Calu3 (cell line): ENCODE measurements around the gene KHNYN. TPM values are rescaled to one million over a fixed set of nuclear protein-coding genes. Genes with fewer than 3 reads are reported as not detected.

Experiments used
- BruUV-seq: library from RNA; stranded (reverse); fragments of 400-500 nt; replicated peaks from 2 replicates; lab custom pipeline; 2021; lab: Mats Ljungman, UMichigan
- CTCF ChIA-PET: fragments of 300-600 bp; sonication (Branson Sonifier 250); formaldehyde crosslinking; loops from one replicate; lab custom pipeline; 2022; ENCODE audit warnings: antibody characterized with exemption; lab: Charles Lee
- DNase-seq: peaks from one replicate; pipeline ENCODE4 v3.0.0; 2022
- H3K27ac Mint-ChIP-seq: one replicate; pipeline ENCODE4 v1.8.0; 2022; ENCODE audit warnings: mixed read lengths; ENCODE audit not compliant: unreplicated experiment
- H3K27me3 Mint-ChIP-seq: one replicate; pipeline ENCODE4 v1.8.0; 2022; ENCODE audit warnings: mixed read lengths; ENCODE audit not compliant: unreplicated experiment
- H3K36me3 Mint-ChIP-seq: one replicate; pipeline ENCODE4 v1.8.0; 2022; ENCODE audit warnings: mild to moderate bottlenecking, moderate library complexity, mixed read lengths; ENCODE audit not compliant: insufficient read depth, unreplicated experiment
- H3K4me1 Mint-ChIP-seq: one replicate; pipeline ENCODE4 v1.8.0; 2022; ENCODE audit warnings: mild to moderate bottlenecking, low read depth, mixed read lengths; ENCODE audit not compliant: unreplicated experiment
- H3K4me3 Mint-ChIP-seq: one replicate; pipeline ENCODE4 v1.8.0; 2022; ENCODE audit warnings: mild to moderate bottlenecking, low read depth, moderate library complexity, mixed read lengths; ENCODE audit not compliant: unreplicated experiment
- H3K9me3 Mint-ChIP-seq: one replicate; pipeline ENCODE4 v1.8.0; 2022; ENCODE audit warnings: low read depth, mixed read lengths; ENCODE audit not compliant: unreplicated experiment
- CTCF ChIP-seq: fragments of 200-600 bp; IDR thresholded peaks from one replicate; pipeline ENCODE4 v1.8.0; 2022; ENCODE audit warnings: antibody characterized with exemption; ENCODE audit not compliant: unreplicated experiment
- intact Hi-C: fragments of 100-400 bp; cut with micrococcal nuclease; formaldehyde crosslinking; loops from one replicate; pipeline ENCODE4 v1.10.0; 2022; ENCODE audit not compliant: unreplicated experiment
- total RNA-seq: library from RNA; stranded (reverse); gene quantifications from 2 replicates; pipeline ENCODE4 v1.2.3, GENCODE V29; 2022

KHNYN gene
- total RNA-seq, 1 experiment from 2014 or later = 47.6 TPM

GRCh38 chr14:24440606-24441399 is 11.0 kb downstream of the KHNYN start:
- CTCF ChIA-PET = interaction anchor here (0.9 kb wide), 1 partner anchor 107 kb away, joined by 3 read pairs; no protein-coding TSS in a partner anchor
- TF ChIP-seq CTCF = no peak
- intact Hi-C loops = no loop called here
- no TSS peak for BruUV-seq
- no peak overlapping the region for H3K27ac Mint-ChIP-seq
- no peak for DNase-seq
- H3K4me1 Mint-ChIP-seq = no peaks in the 10 kb centered on the region
- peaks cover 59% of the 10 kb centered on the region for H3K36me3 Mint-ChIP-seq
- H3K9me3 Mint-ChIP-seq = no peaks in the 10 kb centered on the region
- no peak overlapping the region for H3K4me3 Mint-ChIP-seq
- H3K27me3 Mint-ChIP-seq = no peaks in the 10 kb centered on the region

DNA sequence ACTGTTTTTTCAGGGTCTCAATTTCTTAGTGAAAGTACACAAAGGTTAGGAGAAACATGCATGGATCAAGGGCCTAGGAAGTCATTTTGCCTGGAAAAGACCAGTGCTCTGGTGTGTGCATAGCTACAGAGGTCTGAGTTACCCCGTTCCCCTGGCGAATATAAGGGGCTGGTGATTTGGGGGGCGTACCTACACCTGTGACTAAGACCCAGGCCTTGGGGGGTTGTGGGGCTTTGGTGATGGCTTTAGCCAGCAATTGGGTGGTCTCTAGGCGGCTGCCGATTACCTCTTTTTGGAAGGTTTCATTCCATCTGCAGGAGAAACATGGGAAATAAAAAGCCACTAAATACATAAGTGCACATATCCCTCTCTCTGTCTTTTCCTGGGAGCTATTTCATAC is 11.7 kb downstream of the KHNYN start:
- intact Hi-C loops = no loop called here
- Mint-ChIP-seq H3K4me1 (no peaks in the 10 kb centered on the region), H3K27me3 (no peaks in the 10 kb centered on the region), H3K4me3 (peak overlapping the region; percentile 79), H3K9me3 (no peaks in the 10 kb centered on the region), H3K27ac (peak overlapping the region; percentile 82), H3K36me3 (peaks cover 57% of the 10 kb centered on the region)
- no peak for DNase-seq
- TF ChIP-seq CTCF = no peak
- CTCF ChIA-PET = interaction anchor here (1.3 kb wide), 2 partner anchors 10 to 108 kb away, joined by 4 to 6 read pairs; no protein-coding TSS in a partner anchor
- TSS peak; percentile 69 for BruUV-seq

- CTCF ChIA-PET = interaction anchor here (0.8 to 1.3 kb wide), 3 partner anchors 10 to 108 kb away, joined by 3 to 6 read pairs (median 4); partner anchors contain the start of gene KHNYN
- Mint-ChIP-seq H3K4me3 (peak overlapping the region; percentile 79), H3K27me3 (no peaks in the 10 kb centered on the region), H3K4me1 (no peaks in the 10 kb centered on the region), H3K27ac (peak overlapping the region; percentile 82), H3K36me3 (peaks cover 53% of the 10 kb centered on the region), H3K9me3 (no peaks in the 10 kb centered on the region)
- intact Hi-C loops = no loop called here
- DNase-seq = no peak
- BruUV-seq = no TSS peak
- no peak for TF ChIP-seq CTCF
Measured at GRCh38 chr14:24441904-24442239, 12.1 kb downstream of the KHNYN start.

GRCh38 chr14:24442240-24443052 is 12.7 kb downstream of the KHNYN start, which contains the start of gene SDR39U1:
Gene SDR39U1 (minus strand): TSS chr14:24442776. CDS start chr14:24442769, 7 bp downstream.
- Mint-ChIP-seq H3K4me1 (no peaks in the 10 kb centered on the region), H3K9me3 (no peaks in the 10 kb centered on the region), H3K4me3 (peak within 1 kb of the TSS; percentile 79), H3K27ac (peak within 1 kb of the TSS; percentile 82), H3K36me3 (peaks cover 51% of the 10 kb centered on the region), H3K27me3 (no peaks in the 10 kb centered on the region)
- CTCF ChIA-PET = interaction anchor here (0.6 to 1.3 kb wide), 5 partner anchors 11 to 1020 kb away, joined by 3 to 6 read pairs (median 4); partner anchors contain the start of gene KHNYN
- TF ChIP-seq CTCF = no peak
- no TSS peak for BruUV-seq
- intact Hi-C loops = no loop called here
- DNase-seq = peak; percentile 93
